ENCODE measurements around the gene DPM1. TPM values are rescaled to one million over a fixed set of nuclear protein-coding genes. Genes with fewer than 3 reads are reported as not detected.

The DPM1 gene
- total RNA-seq, 1 experiment from 2014 or later: 57.8 TPM

DNA sequence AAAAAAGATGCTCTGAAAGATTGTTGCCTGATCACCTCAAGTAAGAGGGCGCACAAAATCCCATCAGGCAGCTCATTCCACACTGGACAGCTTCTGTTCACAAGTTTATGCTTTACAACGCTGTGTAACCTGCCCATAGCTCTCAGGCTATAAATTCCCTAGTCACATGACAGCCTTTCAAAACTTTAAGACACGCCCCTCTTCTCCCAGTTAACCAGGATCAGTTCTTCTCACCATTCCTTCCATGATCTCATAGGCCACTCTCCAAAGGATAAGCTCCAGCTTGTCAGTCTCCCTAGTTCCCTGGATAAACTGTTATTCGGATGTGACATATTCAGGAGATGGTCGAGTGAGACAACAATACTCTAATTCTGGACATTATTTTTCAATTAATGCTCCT, 42.1 kb downstream of the DPM1 start:
- Mint-ChIP-seq H3K4me3 (no peak overlapping the region), H3K36me3 (peaks cover 18% of the 10 kb centered on the region), H3K27me3 (ENCODE audit: low read depth) (no peaks in the 10 kb centered on the region), H3K9me3 (no peaks in the 10 kb centered on the region), H3K27ac (no peak overlapping the region; the same call in 1 of the 2 replicates), H3K4me1 (peaks cover 74% of the 10 kb centered on the region)
- ChIA-PET CTCF (interaction anchor here (1.1 to 3.9 kb wide), 5 partner anchors 14 to 166 kb away, joined by 3 to 27 read pairs (median 8); partner anchors contain the start of genes ADNP and BCAS4), POLR2A (interaction anchor here (0.8 kb wide), 1 partner anchor 15 kb away, joined by 3 read pairs; the partner anchor contains the start of gene ADNP)
- TF ChIP-seq TCF7 (CRISPR knock-in tag; IDR thresholded peaks at IDR 0.05; ENCODE audit: low read depth): no peak
- TF ChIP-seq, protein P1, sequence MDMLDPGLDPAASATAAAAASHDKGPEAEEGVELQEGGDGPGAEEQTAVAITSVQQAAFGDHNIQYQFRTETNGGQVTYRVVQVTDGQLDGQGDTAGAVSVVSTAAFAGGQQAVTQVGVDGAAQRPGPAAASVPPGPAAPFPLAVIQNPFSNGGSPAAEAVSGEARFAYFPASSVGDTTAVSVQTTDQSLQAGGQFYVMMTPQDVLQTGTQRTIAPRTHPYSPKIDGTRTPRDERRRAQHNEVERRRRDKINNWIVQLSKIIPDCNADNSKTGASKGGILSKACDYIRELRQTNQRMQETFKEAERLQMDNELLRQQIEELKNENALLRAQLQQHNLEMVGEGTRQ (CRISPR knock-in tag; IDR thresholded peaks at IDR 0.05): peak; percentile 45; the same call in 1 of the 2 replicates
- TF ChIP-seq, protein P2, sequence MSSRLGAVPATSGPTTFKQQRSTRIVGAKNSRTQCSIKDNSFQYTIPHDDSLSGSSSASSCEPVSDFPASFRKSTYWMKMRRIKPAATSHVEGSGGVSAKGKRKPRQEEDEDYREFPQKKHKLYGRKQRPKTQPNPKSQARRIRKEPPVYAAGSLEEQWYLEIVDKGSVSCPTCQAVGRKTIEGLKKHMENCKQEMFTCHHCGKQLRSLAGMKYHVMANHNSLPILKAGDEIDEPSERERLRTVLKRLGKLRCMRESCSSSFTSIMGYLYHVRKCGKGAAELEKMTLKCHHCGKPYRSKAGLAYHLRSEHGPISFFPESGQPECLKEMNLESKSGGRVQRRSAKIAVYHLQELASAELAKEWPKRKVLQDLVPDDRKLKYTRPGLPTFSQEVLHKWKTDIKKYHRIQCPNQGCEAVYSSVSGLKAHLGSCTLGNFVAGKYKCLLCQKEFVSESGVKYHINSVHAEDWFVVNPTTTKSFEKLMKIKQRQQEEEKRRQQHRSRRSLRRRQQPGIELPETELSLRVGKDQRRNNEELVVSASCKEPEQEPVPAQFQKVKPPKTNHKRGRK (CRISPR knock-in tag; IDR thresholded peaks at IDR 0.05; ENCODE audit: borderline replicate concordance): no peak
- TF ChIP-seq, protein P3, sequence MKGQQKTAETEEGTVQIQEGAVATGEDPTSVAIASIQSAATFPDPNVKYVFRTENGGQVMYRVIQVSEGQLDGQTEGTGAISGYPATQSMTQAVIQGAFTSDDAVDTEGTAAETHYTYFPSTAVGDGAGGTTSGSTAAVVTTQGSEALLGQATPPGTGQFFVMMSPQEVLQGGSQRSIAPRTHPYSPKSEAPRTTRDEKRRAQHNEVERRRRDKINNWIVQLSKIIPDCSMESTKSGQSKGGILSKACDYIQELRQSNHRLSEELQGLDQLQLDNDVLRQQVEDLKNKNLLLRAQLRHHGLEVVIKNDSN (CRISPR knock-in tag; IDR thresholded peaks at IDR 0.05): 0 out of 2 replicates have a peak, but pooled peaks have one; percentile 23
- DNase-seq (ENCODE audit: low spot score) (no peak), ATAC-seq (peak; percentile 46)

DNA sequence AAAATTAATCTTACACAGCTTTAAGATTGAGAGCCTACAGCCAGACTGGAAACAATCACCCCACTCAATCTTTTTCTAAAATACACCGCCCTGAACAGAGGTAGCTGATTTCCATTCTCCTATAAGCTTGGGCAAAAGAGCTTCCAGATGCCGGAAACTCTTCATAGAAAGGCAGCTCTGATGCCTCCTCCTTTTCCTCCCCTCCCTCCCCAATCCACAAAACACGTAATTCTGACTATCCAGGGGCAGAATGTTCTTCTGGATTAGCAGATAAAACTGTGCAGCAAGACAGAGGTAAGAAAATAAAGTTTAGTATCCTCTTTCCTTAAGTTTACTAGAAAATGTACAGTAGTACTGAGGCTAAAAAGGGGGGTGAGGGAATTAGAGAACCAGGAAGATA, 42.9 kb downstream of the DPM1 start:
- no peak overlapping the region for H3K27ac Mint-ChIP-seq
- CTCF ChIA-PET: interaction anchor here (1.3 to 3.9 kb wide), 2 partner anchors 14 to 121 kb away, joined by 4 to 27 read pairs; partner anchors contain the start of genes ADNP and BCAS4
- H3K27me3 Mint-ChIP-seq (ENCODE audit: low read depth): no peaks in the 10 kb centered on the region
- POLR2A ChIA-PET: no interaction called here
- H3K4me1 Mint-ChIP-seq: peaks cover 74% of the 10 kb centered on the region
- peaks cover 21% of the 10 kb centered on the region for H3K36me3 Mint-ChIP-seq
- no peaks in the 10 kb centered on the region for H3K9me3 Mint-ChIP-seq
- no peak for ATAC-seq
- DNase-seq (ENCODE audit: low spot score): no peak
- H3K4me3 Mint-ChIP-seq: no peak overlapping the region
- TF ChIP-seq, protein P4, sequence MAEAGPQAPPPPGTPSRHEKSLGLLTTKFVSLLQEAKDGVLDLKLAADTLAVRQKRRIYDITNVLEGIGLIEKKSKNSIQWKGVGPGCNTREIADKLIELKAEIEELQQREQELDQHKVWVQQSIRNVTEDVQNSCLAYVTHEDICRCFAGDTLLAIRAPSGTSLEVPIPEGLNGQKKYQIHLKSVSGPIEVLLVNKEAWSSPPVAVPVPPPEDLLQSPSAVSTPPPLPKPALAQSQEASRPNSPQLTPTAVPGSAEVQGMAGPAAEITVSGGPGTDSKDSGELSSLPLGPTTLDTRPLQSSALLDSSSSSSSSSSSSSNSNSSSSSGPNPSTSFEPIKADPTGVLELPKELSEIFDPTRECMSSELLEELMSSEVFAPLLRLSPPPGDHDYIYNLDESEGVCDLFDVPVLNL (CRISPR knock-in tag; IDR thresholded peaks at IDR 0.05; ENCODE audit: borderline replicate concordance, low read depth): no peak
- TF ChIP-seq PRRX2 (CRISPR knock-in tag; IDR thresholded peaks at IDR 0.05): no peak
- no peak for TF ChIP-seq TCF7 (CRISPR knock-in tag; IDR thresholded peaks at IDR 0.05; ENCODE audit: low read depth)
- TF ChIP-seq GABPB1 (CRISPR knock-in tag; IDR thresholded peaks at IDR 0.05): no peak
- TF ChIP-seq, protein P5, sequence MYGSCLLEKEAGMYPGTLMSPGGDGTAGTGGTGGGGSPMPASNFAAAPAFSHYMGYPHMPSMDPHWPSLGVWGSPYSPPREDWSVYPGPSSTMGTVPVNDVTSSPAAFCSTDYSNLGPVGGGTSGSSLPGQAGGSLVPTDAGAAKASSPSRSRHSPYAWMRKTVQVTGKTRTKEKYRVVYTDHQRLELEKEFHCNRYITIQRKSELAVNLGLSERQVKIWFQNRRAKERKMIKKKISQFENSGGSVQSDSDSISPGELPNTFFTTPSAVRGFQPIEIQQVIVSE (CRISPR knock-in tag; IDR thresholded peaks at IDR 0.05; ENCODE audit: borderline replicate concordance): no peak
- TF ChIP-seq ESRRA (CRISPR knock-in tag; IDR thresholded peaks at IDR 0.05; ENCODE audit: borderline replicate concordance): no peak
- TF ChIP-seq, protein P6, sequence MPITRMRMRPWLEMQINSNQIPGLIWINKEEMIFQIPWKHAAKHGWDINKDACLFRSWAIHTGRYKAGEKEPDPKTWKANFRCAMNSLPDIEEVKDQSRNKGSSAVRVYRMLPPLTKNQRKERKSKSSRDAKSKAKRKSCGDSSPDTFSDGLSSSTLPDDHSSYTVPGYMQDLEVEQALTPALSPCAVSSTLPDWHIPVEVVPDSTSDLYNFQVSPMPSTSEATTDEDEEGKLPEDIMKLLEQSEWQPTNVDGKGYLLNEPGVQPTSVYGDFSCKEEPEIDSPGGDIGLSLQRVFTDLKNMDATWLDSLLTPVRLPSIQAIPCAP (CRISPR knock-in tag; IDR thresholded peaks at IDR 0.05): no peak
- no peak for TF ChIP-seq NFE2L1 (CRISPR knock-in tag; IDR thresholded peaks at IDR 0.05)
- TF ChIP-seq ZNF396 (CRISPR knock-in tag; IDR thresholded peaks at IDR 0.05; ENCODE audit: borderline replicate concordance): no peak
- TF ChIP-seq TEAD4 (CRISPR knock-in tag; IDR thresholded peaks at IDR 0.05): no peak
- no peak for TF ChIP-seq ZNF317 (CRISPR knock-in tag; IDR thresholded peaks at IDR 0.05; ENCODE audit: borderline replicate concordance, low read depth)
- TF ChIP-seq ZNF138 (CRISPR knock-in tag; conservative IDR thresholded peaks at IDR 0.05): no peak
- TF ChIP-seq EMX1 (CRISPR knock-in tag; IDR thresholded peaks at IDR 0.05): no peak
- TF ChIP-seq, protein P7, sequence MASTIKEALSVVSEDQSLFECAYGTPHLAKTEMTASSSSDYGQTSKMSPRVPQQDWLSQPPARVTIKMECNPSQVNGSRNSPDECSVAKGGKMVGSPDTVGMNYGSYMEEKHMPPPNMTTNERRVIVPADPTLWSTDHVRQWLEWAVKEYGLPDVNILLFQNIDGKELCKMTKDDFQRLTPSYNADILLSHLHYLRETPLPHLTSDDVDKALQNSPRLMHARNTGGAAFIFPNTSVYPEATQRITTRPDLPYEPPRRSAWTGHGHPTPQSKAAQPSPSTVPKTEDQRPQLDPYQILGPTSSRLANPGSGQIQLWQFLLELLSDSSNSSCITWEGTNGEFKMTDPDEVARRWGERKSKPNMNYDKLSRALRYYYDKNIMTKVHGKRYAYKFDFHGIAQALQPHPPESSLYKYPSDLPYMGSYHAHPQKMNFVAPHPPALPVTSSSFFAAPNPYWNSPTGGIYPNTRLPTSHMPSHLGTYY (CRISPR knock-in tag; IDR thresholded peaks at IDR 0.05): no peak
- no peak for TF ChIP-seq ETV6 (CRISPR knock-in tag; IDR thresholded peaks at IDR 0.05)
- TF ChIP-seq TP53 (CRISPR knock-in tag; IDR thresholded peaks at IDR 0.05): no peak

Data from WTC11 (cell line).